SK-N-SH (cell line): Measurements from ENCODE around the gene POLR3B. TPM values are rescaled to one million over a fixed set of nuclear protein-coding genes. Genes with fewer than 3 reads are reported as not detected.

Experiments used
- CTCF ChIA-PET: fragments of 300-600, 350-600 bp; formaldehyde crosslinking; extraction: SDS; loops from one replicate; lab custom pipeline; 2021; lab: Yijun Ruan, JAX
- POLR2A ChIA-PET: fragments of 350-600 bp; sonication (Branson Sonifier 250); formaldehyde crosslinking; extraction: SDS; loops from one replicate; lab custom pipeline; 2020; ENCODE audit warnings: antibody characterized with exemption, inconsistent platforms; lab: Yijun Ruan, JAX
- DNase-seq: peaks from one replicate; pipeline ENCODE4 v3.0.0; 2012
- H2AFZ ChIP-seq: fragments of 200-600 bp; sonication (generic); 2 replicates; pipeline ENCODE4 v1.8.1; 2016; ENCODE audit warnings: antibody characterized with exemption, mild to moderate bottlenecking, low read depth
- H3F3A ChIP-seq: fragments of 200-600 bp; sonication (generic); replicated peaks from 2 replicates; pipeline ENCODE3; 2016; ENCODE audit warnings: antibody characterized with exemption, mild to moderate bottlenecking; ENCODE audit not compliant: insufficient read depth
- H3K27ac ChIP-seq, 2 experiments: fragments of 200-500 bp in 1 of 2; fragments of 200-600 bp in 1 of 2; sonication (Bioruptor generic) in 1 of 2; sonication (generic), shearing (Covaris generic) in 1 of 2; 2 replicates each; pipeline versions ENCODE4 v1.5.1 to v1.6.1; 2014 to 2016; ENCODE audit warnings: low read depth in 2 of 2, inconsistent platforms in 1 of 2, low read length in 1 of 2, mild to moderate bottlenecking in 1 of 2, mixed read lengths in 1 of 2
- H3K27me3 ChIP-seq: fragments of 200-600 bp; sonication (generic), shearing (Covaris generic); 2 replicates; pipeline ENCODE4 v1.6.1; 2016; ENCODE audit warnings: mixed run types; ENCODE audit not compliant: insufficient read depth
- H3K36me3 ChIP-seq, 2 experiments: fragments of 200-500 bp in 1 of 2; fragments of 200-600 bp in 1 of 2; sonication (Bioruptor generic) in 1 of 2; sonication (generic) in 1 of 2; replicated peaks in 1 of 2; 2 replicates each; pipeline versions ENCODE3 to v1.5.1; 2014 to 2016; ENCODE audit warnings: low read length in 1 of 2, mild to moderate bottlenecking in 1 of 2; ENCODE audit not compliant: insufficient read depth in 2 of 2, control insufficient read depth in 1 of 2
- H3K4me1 ChIP-seq, 2 experiments: fragments of 200-500 bp in 1 of 2; fragments of 200-600 bp in 1 of 2; sonication (Bioruptor generic) in 1 of 2; sonication (generic), shearing (Covaris generic) in 1 of 2; 2 replicates each; pipeline versions ENCODE4 v1.5.1 to v1.6.1; 2014 to 2016; ENCODE audit warnings: low read depth in 1 of 2, low read length in 1 of 2, mixed run types in 1 of 2; ENCODE audit not compliant: insufficient read depth in 2 of 2, control insufficient read depth in 1 of 2
- H3K4me2 ChIP-seq: fragments of 200-600 bp; sonication (generic), shearing (Covaris generic); 2 replicates; pipeline ENCODE4 v1.6.1; 2017; ENCODE audit warnings: mixed run types
- H3K4me3 ChIP-seq, 2 experiments: fragments of 200-500 bp in 1 of 2; fragments of 200-600 bp in 1 of 2; sonication (Bioruptor generic) in 1 of 2; sonication (generic), shearing (Covaris generic) in 1 of 2; 2 replicates each; pipeline versions ENCODE4 v1.5.1 to v1.8.1; 2014 to 2016; ENCODE audit warnings: low read depth in 2 of 2, inconsistent platforms in 1 of 2, low read length in 1 of 2, mild to moderate bottlenecking in 1 of 2, mixed read lengths in 1 of 2, moderate library complexity in 1 of 2
- H3K79me2 ChIP-seq: fragments of 200-600 bp; sonication (generic); 2 replicates; pipeline ENCODE4 v1.8.1; 2017; ENCODE audit warnings: mild to moderate bottlenecking; ENCODE audit not compliant: insufficient read depth
- H3K9ac ChIP-seq: fragments of 200-600 bp; sonication (generic); 2 replicates; pipeline ENCODE4 v1.6.1; 2017; ENCODE audit warnings: mixed run types
- H3K9me2 ChIP-seq: fragments of 200-600 bp; sonication (generic); 2 replicates; pipeline ENCODE4 v1.6.1; 2017; ENCODE audit warnings: mixed run types
- H3K9me3 ChIP-seq: fragments of 200-600 bp; sonication (generic); 2 replicates; pipeline ENCODE4 v1.6.1; 2017; ENCODE audit warnings: mixed run types, mild to moderate bottlenecking, moderate library complexity
- H4K20me1 ChIP-seq: fragments of 200-600 bp; sonication (generic); 2 replicates; pipeline ENCODE4 v1.6.1; 2017; ENCODE audit warnings: mild to moderate bottlenecking, mixed run types; ENCODE audit not compliant: insufficient read depth
- CTCF ChIP-seq: fragments of 200-600 bp; sonication (generic); IDR thresholded peaks from 2 replicates; pipeline ENCODE4 v1.6.1; 2017; ENCODE audit warnings: antibody characterized with exemption, mild to moderate bottlenecking, moderate library complexity
- EP300 ChIP-seq, 2 experiments: IDR thresholded peaks; 2 replicates each; pipeline versions ENCODE4 v1.4.0 to v1.6.1; 2012; ENCODE audit warnings: borderline replicate concordance in 1 of 2, low read depth in 1 of 2, low read length in 1 of 2
- EZH2phosphoT487 ChIP-seq: fragments of 200-600 bp; sonication (generic); IDR thresholded peaks from 2 replicates; pipeline ENCODE4 v1.6.1; 2017; ENCODE audit warnings: low read depth, mixed run types, mild to moderate bottlenecking, antibody characterized with exemption, moderate library complexity, borderline replicate concordance
- FOSL2 ChIP-seq: IDR thresholded peaks from 2 replicates; pipeline ENCODE4 v1.4.0; 2012; ENCODE audit warnings: low read depth, mild to moderate bottlenecking, moderate library complexity, borderline replicate concordance
- JUND ChIP-seq: IDR thresholded peaks from 2 replicates; pipeline ENCODE4 v1.4.0; 2012
- MXI1 ChIP-seq: IDR thresholded peaks from 2 replicates; pipeline ENCODE4 v1.6.1; 2012; ENCODE audit warnings: mild to moderate bottlenecking, low read depth, low read length, improper control_type of control experiment
- POLR2AphosphoS5 ChIP-seq: IDR thresholded peaks from 2 replicates; pipeline ENCODE4 v1.6.1; 2012; ENCODE audit warnings: low read depth, low read length
- RAD21 ChIP-seq: IDR thresholded peaks from 2 replicates; pipeline ENCODE4 v1.6.1; 2012; ENCODE audit warnings: mild to moderate bottlenecking, low read length
- RFX5 ChIP-seq: IDR thresholded peaks from 2 replicates; pipeline ENCODE4 v1.6.1; 2012; ENCODE audit warnings: mild to moderate bottlenecking, improper control_type of control experiment, low read length
- RXRA ChIP-seq: IDR thresholded peaks from 2 replicates; pipeline ENCODE4 v1.4.0; 2012; ENCODE audit warnings: low read depth, mild to moderate bottlenecking, borderline replicate concordance
- TAF1 ChIP-seq: IDR thresholded peaks from 2 replicates; pipeline ENCODE4 v1.6.1; 2012; ENCODE audit warnings: low read depth, mild to moderate bottlenecking, low read length, moderate library complexity, borderline replicate concordance
- TCF12 ChIP-seq: IDR thresholded peaks from 2 replicates; pipeline ENCODE4 v1.4.0; 2012
- TEAD4 ChIP-seq: IDR thresholded peaks from 2 replicates; pipeline ENCODE4 v1.4.0; 2012; ENCODE audit warnings: mild to moderate bottlenecking, borderline replicate concordance; ENCODE audit not compliant: insufficient read depth
- USF1 ChIP-seq: IDR thresholded peaks from 2 replicates; pipeline ENCODE4 v1.4.0; 2012; ENCODE audit warnings: low read depth, borderline replicate concordance
- ZBTB33 ChIP-seq: IDR thresholded peaks from 2 replicates; pipeline ENCODE4 v1.4.0; 2012; ENCODE audit warnings: low read depth, borderline replicate concordance
- WGBS: methylation state at CpG from one replicate; pipeline ENCODE4 v1.1.6; 2017; ENCODE audit warnings: low lambda C conversion rate; 5-methylcytosine and 5-hydroxymethylcytosine counted together
- polyA plus RNA-seq, 3 experiments: library from polyadenylated mRNA; depleted of rRNA; stranded (reverse); fragments of >200 nt; gene quantifications; 2 replicates each; pipeline ENCODE4 v1.2.3, GENCODE V29; 2012

Gene POLR3B
- polyA plus RNA-seq, 1 of the 3 experiments (the other 2 are of a cell fraction), result 3.3 TPM

- no peak for TF ChIP-seq ZBTB33
- TF ChIP-seq RAD21, result no peak
- TF ChIP-seq RFX5, result no peak
- TF ChIP-seq, all 33 proteins: peak for 0
Measured at GRCh38 chr12:106480251-106480650, 122.7 kb downstream of the POLR3B start (continued).

GRCh38 chr12:106481246-106481645, 123.7 kb downstream of the POLR3B start:
- DNase-seq, result no peak
- no peak overlapping the region for H2AFZ ChIP-seq
- H3F3A ChIP-seq, result no peaks in the 10 kb centered on the region
- TF ChIP-seq EZH2phosphoT487 (no peak), FOSL2 (no peak), TCF12 (no peak), TEAD4 (no peak), EP300 (IDR thresholded peaks at IDR 0.05; ENCODE audit: borderline replicate concordance in 1 of 2, low read depth in 1 of 2, low read length in 1 of 2) (no peak), MXI1 (no peak), ZBTB33 (no peak), RFX5 (no peak), USF1 (no peak), JUND (no peak), CTCF (no peak), POLR2AphosphoS5 (no peak), RXRA (no peak), RAD21 (no peak), TAF1 (no peak)
- TF ChIP-seq, all 33 proteins: peak for 0
- WGBS, result 96% methylated on average over 6 of the region's 6 CpGs
- ChIA-PET CTCF (interaction anchor here (1.4 kb wide), 1 partner anchor 437 kb away, joined by 4 read pairs; no protein-coding TSS in a partner anchor), POLR2A (no interaction called here)
- H3K4me1 ChIP-seq, result no peaks in the 10 kb centered on the region
- no peak overlapping the region for H3K4me3 ChIP-seq
- H3K9me2 ChIP-seq, result no peaks in the 10 kb centered on the region
- no peak overlapping the region for H3K9ac ChIP-seq
- no peak overlapping the region for H3K4me2 ChIP-seq
- H3K9me3 ChIP-seq, result no peaks in the 10 kb centered on the region
- no peaks in the 10 kb centered on the region for H3K79me2 ChIP-seq
- H3K27me3 ChIP-seq, result no peaks in the 10 kb centered on the region
- H3K36me3 ChIP-seq, result no peaks in the 10 kb centered on the region
- no peaks in the 10 kb centered on the region for H4K20me1 ChIP-seq
- no peak overlapping the region for H3K27ac ChIP-seq
